Measurements from ENCODE around the gene TRIM15. TPM values are rescaled to one million over a fixed set of nuclear protein-coding genes. Genes with fewer than 3 reads are reported as not detected.

The TRIM15 gene
- total RNA-seq, 1 experiment from 2014 or later: 6.5 TPM

DNA sequence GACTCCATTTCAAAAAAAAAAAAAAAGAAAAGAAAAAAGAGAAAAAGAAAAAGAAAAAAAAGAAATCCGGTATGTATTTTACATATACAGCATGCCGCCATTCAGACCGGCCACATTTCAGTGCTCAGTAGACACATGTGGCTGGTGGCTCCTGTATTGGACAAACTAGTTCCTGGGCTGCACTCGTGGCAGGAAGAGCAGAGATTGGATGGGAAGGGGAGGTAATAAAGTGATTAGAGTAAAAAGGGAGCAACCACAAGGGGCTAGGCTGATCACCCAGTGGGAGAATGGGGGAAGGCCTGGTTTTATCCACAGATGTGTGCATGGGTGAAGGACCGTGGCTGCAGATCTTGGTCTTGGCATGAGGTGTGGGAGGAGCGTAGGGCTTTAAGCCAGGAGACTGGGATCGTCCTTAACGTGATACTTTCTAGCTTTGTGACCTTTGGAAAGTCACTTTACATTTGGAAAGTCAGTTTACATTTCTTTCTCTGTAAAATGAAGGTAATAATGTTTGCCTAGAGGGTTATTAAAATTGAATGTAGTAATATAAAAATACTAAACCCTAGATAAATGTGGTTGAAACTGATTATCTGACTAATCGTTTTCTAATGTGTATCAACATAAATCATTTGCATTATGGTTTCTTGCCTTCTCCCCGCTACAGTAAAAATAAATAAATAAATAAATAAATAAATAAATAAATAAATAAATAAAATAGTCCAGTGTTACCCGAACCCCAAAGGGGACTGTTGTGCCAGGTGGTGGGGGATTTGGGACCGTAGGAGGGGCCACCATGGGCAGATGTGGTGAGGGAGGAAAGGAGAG is 869 bp upstream of the TRIM15 start:
- Histone ChIP-seq H2AFZ (ENCODE audit: low read depth, low read length, poor library complexity, severe bottlenecking) (peak overlapping the region; percentile 14), H3K4me1 (ENCODE audit: control insufficient read depth in 1 of 2, insufficient read depth in 2 of 2, low read length in 2 of 2) (peaks cover 9 to 25% of the 10 kb centered on the region in 2 experiments; a peak in 3 of 4 replicates), H3K27ac (ENCODE audit: low read depth, low read length) (peak overlapping the region; percentile 49), H3K4me3 (replicated peaks in 1 of 2; ENCODE audit: low read depth in 1 of 2, low read length in 2 of 2) (peak overlapping the region; percentile 52 to 66), H3K27me3 (ENCODE audit: insufficient read depth, low read length) (no peaks in the 10 kb centered on the region), H3K9me2 (ENCODE audit: insufficient read depth) (no peaks in the 10 kb centered on the region), H3K79me2 (ENCODE audit: insufficient read depth, low read length) (no peaks in the 10 kb centered on the region), H3K9me3 (ENCODE audit: control insufficient read depth in 1 of 2, insufficient read depth in 1 of 2, low read depth in 1 of 2, low read length in 2 of 2) (no peaks in the 10 kb centered on the region), H3K4me2 (ENCODE audit: low read length) (peak overlapping the region; percentile 93), H4K20me1 (ENCODE audit: insufficient read depth) (no peaks in the 10 kb centered on the region), H3K36me3 (ENCODE audit: control insufficient read depth in 1 of 2, insufficient read depth in 2 of 2, low read length in 2 of 2) (no peaks in the 10 kb centered on the region), H3K9ac (ENCODE audit: low read length) (peak overlapping the region; percentile 54)
- ChIA-PET RAD21 (ENCODE audit: low non-redundant PET in 1 of 2, low total read pairs in 2 of 2, uncharacterized antibody in 2 of 2, unreplicated experiment in 2 of 2) (no interaction called here), CTCF (no interaction called here), POLR2A (no interaction called here)
- TF ChIP-seq CTCF (IDR thresholded peaks at IDR 0.05 in 2 of 3, conservative IDR thresholded peaks at IDR 0.05 in 1 of 3; ENCODE audit: borderline replicate concordance in 1 of 3, insufficient read depth in 1 of 3, low read depth in 2 of 3, low read length in 2 of 3): no peak
- TF ChIP-seq, protein P1, sequence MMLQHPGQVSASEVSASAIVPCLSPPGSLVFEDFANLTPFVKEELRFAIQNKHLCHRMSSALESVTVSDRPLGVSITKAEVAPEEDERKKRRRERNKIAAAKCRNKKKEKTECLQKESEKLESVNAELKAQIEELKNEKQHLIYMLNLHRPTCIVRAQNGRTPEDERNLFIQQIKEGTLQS (IDR thresholded peaks at IDR 0.05): no peak
- no peak for TF ChIP-seq YY1 (IDR thresholded peaks at IDR 0.05; ENCODE audit: extremely low read depth, insufficient replicate concordance, low read depth, low read length)
- no peak for TF ChIP-seq ZBTB33 (IDR thresholded peaks at IDR 0.05; ENCODE audit: extremely low read depth, insufficient replicate concordance, low read length)
- TF ChIP-seq CBX3 (IDR thresholded peaks at IDR 0.05; ENCODE audit: low read depth): no peak
- TF ChIP-seq ZNF274 (IDR thresholded peaks at IDR 0.05; ENCODE audit: low read depth, low read length): no peak
- TF ChIP-seq SP1 (IDR thresholded peaks at IDR 0.05; ENCODE audit: low read depth): no peak
- TF ChIP-seq EGR1 (IDR thresholded peaks at IDR 0.05; ENCODE audit: low read depth): no peak
- no peak for TF ChIP-seq JUND (IDR thresholded peaks at IDR 0.05)
- no peak for TF ChIP-seq REST (IDR thresholded peaks at IDR 0.05; ENCODE audit: low read depth)
- no peak for TF ChIP-seq FOSL1 (IDR thresholded peaks at IDR 0.05; ENCODE audit: low read depth)
- TF ChIP-seq ELF1 (IDR thresholded peaks at IDR 0.05; ENCODE audit: borderline replicate concordance, low read depth): no peak
- DNase-seq (ENCODE audit: low read depth, low spot score): no peak
- ATAC-seq: 0 out of 2 replicates have a peak, but pooled peaks have one; percentile 37
- BruUV-seq (replicated peaks): TSS peak; percentile 89
- intact Hi-C loops (cut with micrococcal nuclease): loop anchor here (2.0 kb wide), 1 partner anchor 60 kb away; no protein-coding TSS in a partner anchor

Measured in HCT116 (cell line).